ENCODE measurements around the gene ZDBF2. TPM values are rescaled to one million over a fixed set of nuclear protein-coding genes. Genes with fewer than 3 reads are reported as not detected.
A peak's percentile ranks its signal among the peaks of the same experiment; 100 is the strongest.
"Not testable (repeated sequence)": the region's sequence is repeated elsewhere in the genome, so short reads cannot be mapped to it uniquely, and the experiment has no call there.

ZDBF2 gene
- total RNA-seq, 1 donor from 2014 or later = 8.3 TPM

GRCh38 chr2:206256706-206257205, 17.7 kb upstream of the ZDBF2 start:
- no peaks in the 10 kb centered on the region for H3K36me3 ChIP-seq
- no peaks in the 10 kb centered on the region for H3K9me3 ChIP-seq (replicated peaks)
- TF ChIP-seq CTCF (IDR thresholded peaks at IDR 0.05; ENCODE audit: borderline replicate concordance) = no peak
- no peaks in the 10 kb centered on the region for H3K4me1 ChIP-seq
- DNase-seq = no peak
- peaks cover 100% of the 10 kb centered on the region for H3K27me3 ChIP-seq (ENCODE audit: low read depth)
- intact Hi-C loops (cut with micrococcal nuclease) = no loop called here
- H3K4me3 ChIP-seq = no peak overlapping the region
- H3K27ac ChIP-seq (replicated peaks) = no peak overlapping the region

GRCh38 chr2:206257350-206257749, 17.1 kb upstream of the ZDBF2 start:
- Histone ChIP-seq H3K27ac (replicated peaks) (no peak overlapping the region), H3K27me3 (ENCODE audit: low read depth) (peaks cover 100% of the 10 kb centered on the region), H3K4me1 (no peaks in the 10 kb centered on the region), H3K36me3 (no peaks in the 10 kb centered on the region), H3K9me3 (replicated peaks) (no peaks in the 10 kb centered on the region), H3K4me3 (no peak overlapping the region)
- DNase-seq = no peak
- intact Hi-C loops (cut with micrococcal nuclease) = no loop called here
- TF ChIP-seq CTCF (IDR thresholded peaks at IDR 0.05; ENCODE audit: borderline replicate concordance) = no peak

- no peak for DNase-seq
- H3K27me3 ChIP-seq (ENCODE audit: low read depth) = peaks cover 100% of the 10 kb centered on the region
- no peak overlapping the region for H3K27ac ChIP-seq (replicated peaks)
- intact Hi-C loops (cut with micrococcal nuclease) = no loop called here
- H3K4me1 ChIP-seq = no peaks in the 10 kb centered on the region
- H3K4me3 ChIP-seq = no peak overlapping the region
- no peak for TF ChIP-seq CTCF (IDR thresholded peaks at IDR 0.05; ENCODE audit: borderline replicate concordance)
- no peaks in the 10 kb centered on the region for H3K9me3 ChIP-seq (replicated peaks)
- no peaks in the 10 kb centered on the region for H3K36me3 ChIP-seq
Observed at GRCh38 chr2:206257861-206258260, 16.6 kb upstream of the ZDBF2 start.

GRCh38 chr2:206258615-206259014, 15.8 kb upstream of the ZDBF2 start:
- H3K36me3 ChIP-seq; H3K9me3 ChIP-seq (replicated peaks); H3K27ac ChIP-seq (replicated peaks); DNase-seq; intact Hi-C loops (cut with micrococcal nuclease); H3K4me1 ChIP-seq; H3K4me3 ChIP-seq: not testable (repeated sequence)
- peaks cover 100% of the 10 kb centered on the region for H3K27me3 ChIP-seq (ENCODE audit: low read depth)

- Histone ChIP-seq H3K9me3 (replicated peaks) (no peaks in the 10 kb centered on the region), H3K4me1 (no peaks in the 10 kb centered on the region), H3K27ac (replicated peaks) (no peak overlapping the region), H3K4me3 (peak overlapping the region; percentile 38), H3K36me3 (no peaks in the 10 kb centered on the region), H3K27me3 (ENCODE audit: low read depth) (peaks cover 100% of the 10 kb centered on the region)
- intact Hi-C loops (cut with micrococcal nuclease) = no loop called here
- TF ChIP-seq CTCF (IDR thresholded peaks at IDR 0.05; ENCODE audit: borderline replicate concordance) = no peak
- DNase-seq = no peak
Observed at GRCh38 chr2:206259376-206260187, 14.9 kb upstream of the ZDBF2 start.
